GM21737 (cell line): ENCODE results near the gene FGFR2.

Experiments used
- ATAC-seq: cut with Tn5 transposase; IDR thresholded peaks from one replicate; pipeline ENCODE4 v1.9.1; 2021; ENCODE audit warnings: mild to moderate bottlenecking, moderate library complexity; ENCODE audit not compliant: unreplicated experiment

FGFR2 gene

GRCh38 chr10:121500701-121501332, 97.4 kb downstream of the FGFR2 start:
- ATAC-seq: no peak

- no peak for ATAC-seq
Measured at GRCh38 chr10:121497513-121498470, 100.5 kb downstream of the FGFR2 start.

- ATAC-seq: no peak
Measured at GRCh38 chr10:121495719-121496118, 102.5 kb downstream of the FGFR2 start.

- no peak for ATAC-seq
Measured at GRCh38 chr10:121494296-121494695, 103.9 kb downstream of the FGFR2 start.

GRCh38 chr10:121493521-121493920, 104.7 kb downstream of the FGFR2 start:
- ATAC-seq: no peak

- no peak for ATAC-seq
Measured at GRCh38 chr10:121490871-121491519, 107.2 kb downstream of the FGFR2 start.

- no peak for ATAC-seq
Measured at GRCh38 chr10:121485436-121486139, 112.7 kb downstream of the FGFR2 start.

- no peak for ATAC-seq
Measured at GRCh38 chr10:121484816-121485215, 113.4 kb downstream of the FGFR2 start.

- no peak for ATAC-seq
Measured at GRCh38 chr10:121484401-121484800, 113.8 kb downstream of the FGFR2 start.

- ATAC-seq: no peak
Measured at GRCh38 chr10:121481180-121481579, 117.1 kb downstream of the FGFR2 start.

- no peak for ATAC-seq
Measured at GRCh38 chr10:121478556-121478955, 119.7 kb downstream of the FGFR2 start.

GRCh38 chr10:121469797-121470606, 128.2 kb downstream of the FGFR2 start:
- no peak for ATAC-seq

GRCh38 chr10:121468726-121469125, 129.5 kb downstream of the FGFR2 start:
- no peak for ATAC-seq

- ATAC-seq: no peak
Measured at GRCh38 chr10:121466424-121466823, 131.8 kb downstream of the FGFR2 start.

GRCh38 chr10:121465215-121465614, 133.0 kb downstream of the FGFR2 start:
- ATAC-seq: no peak

GRCh38 chr10:121464517-121464916, 133.7 kb downstream of the FGFR2 start:
- ATAC-seq: no peak

- no peak for ATAC-seq
Measured at GRCh38 chr10:121462955-121463354, 135.3 kb downstream of the FGFR2 start.

GRCh38 chr10:121462281-121462680, 136.0 kb downstream of the FGFR2 start:
- ATAC-seq: no peak

GRCh38 chr10:121461307-121461706, 136.9 kb downstream of the FGFR2 start:
- ATAC-seq: no peak

- ATAC-seq: no peak
Measured at GRCh38 chr10:121460733-121461132, 137.5 kb downstream of the FGFR2 start.
